GM23338 (cell line): ENCODE measurements around the gene CCSAP. TPM values are rescaled to one million over a fixed set of nuclear protein-coding genes. Genes with fewer than 3 reads are reported as not detected.

ENCODE experiments used
- ATAC-seq: fragments of 200-7000 bp; cut with Tn5 transposase; 3 replicates; pipeline ENCODE4 v1.9.1; 2020
- DNase-seq: peaks from one replicate; pipeline ENCODE4 v3.0.0-alpha.2; 2015; ENCODE audit warnings: low spot score
- H2AFZ ChIP-seq: fragments of 200-600 bp; sonication (generic); 2 replicates; pipeline ENCODE4 v1.8.0; 2016; ENCODE audit warnings: antibody characterized with exemption, mild to moderate bottlenecking, moderate library complexity
- H3F3A ChIP-seq: fragments of 200-600 bp; sonication (generic); replicated peaks from 2 replicates; pipeline ENCODE4 v1.8.0; 2017; ENCODE audit warnings: antibody characterized with exemption, mixed run types, low read depth
- H3K27ac ChIP-seq: fragments of 200-600 bp; sonication (generic); 2 replicates; pipeline ENCODE4 v1.6.1; 2016; ENCODE audit warnings: low read depth
- H3K27me3 ChIP-seq: fragments of 200-600 bp; sonication (generic); 2 replicates; pipeline ENCODE4 v1.8.0; 2016; ENCODE audit warnings: mild to moderate bottlenecking, mixed run types, moderate library complexity; ENCODE audit not compliant: insufficient read depth
- H3K36me3 ChIP-seq: fragments of 200-600 bp; sonication (generic); 2 replicates; pipeline ENCODE4 v1.8.0; 2016; ENCODE audit warnings: mild to moderate bottlenecking; ENCODE audit not compliant: insufficient read depth
- H3K4me1 ChIP-seq: fragments of 200-600 bp; sonication (generic); 2 replicates; pipeline ENCODE4 v1.8.0; 2016; ENCODE audit warnings: mild to moderate bottlenecking, moderate library complexity; ENCODE audit not compliant: insufficient read depth
- H3K4me2 ChIP-seq: fragments of 200-600 bp; sonication (generic); 2 replicates; pipeline ENCODE4 v1.7.1; 2017; ENCODE audit warnings: mixed run types
- H3K4me3 ChIP-seq: fragments of 200-600 bp; sonication (generic); 2 replicates; pipeline ENCODE4 v1.6.1; 2016; ENCODE audit warnings: mixed run types
- H3K79me2 ChIP-seq: fragments of 200-600 bp; sonication (generic); replicated peaks from 2 replicates; pipeline ENCODE4 v1.8.0; 2017; ENCODE audit warnings: mild to moderate bottlenecking; ENCODE audit not compliant: insufficient read depth
- H3K9me2 ChIP-seq: fragments of 200-600 bp; sonication (generic); 2 replicates; pipeline ENCODE4 v1.8.0; 2017; ENCODE audit not compliant: insufficient read depth
- H4K20me1 ChIP-seq: fragments of 200-600 bp; sonication (generic); replicated peaks from 2 replicates; pipeline ENCODE4 v1.8.0; 2017; ENCODE audit warnings: mild to moderate bottlenecking; ENCODE audit not compliant: insufficient read depth
- H3K27ac Mint-ChIP-seq: 2 replicates; pipeline ENCODE4 v1.8.0; 2020; ENCODE audit warnings: inconsistent platforms, mild to moderate bottlenecking, moderate library complexity, mixed read lengths
- H3K27me3 Mint-ChIP-seq: 3 replicates; pipeline ENCODE4 v1.8.0; 2022; ENCODE audit warnings: low read depth, mild to moderate bottlenecking, moderate library complexity, mixed read lengths, inconsistent platforms; ENCODE audit not compliant: insufficient read depth, poor library complexity
- H3K36me3 Mint-ChIP-seq: 3 replicates; pipeline ENCODE4 v1.8.0; 2021; ENCODE audit warnings: low read depth, mild to moderate bottlenecking, inconsistent platforms, moderate library complexity, mixed read lengths
- H3K4me1 Mint-ChIP-seq: 3 replicates; pipeline ENCODE4 v1.8.0; 2020; ENCODE audit warnings: mild to moderate bottlenecking, inconsistent platforms, mixed read lengths
- H3K4me3 Mint-ChIP-seq: 3 replicates; pipeline ENCODE4 v1.8.0; 2021; ENCODE audit warnings: moderate library complexity, mild to moderate bottlenecking, inconsistent platforms, mixed read lengths
- H3K9me3 Mint-ChIP-seq: 3 replicates; pipeline ENCODE4 v1.8.0; 2020; ENCODE audit warnings: moderate library complexity, mild to moderate bottlenecking, inconsistent platforms, mixed read lengths
- CREB1 ChIP-seq: fragments of 250-450 bp; sonication (Bioruptor Pico); IDR thresholded peaks from 2 replicates; pipeline ENCODE4 v1.5.0; 2020; ENCODE audit warnings: low read depth, mild to moderate bottlenecking, moderate library complexity
- EZH2 ChIP-seq: fragments of 200-600 bp; sonication (generic); IDR thresholded peaks from one replicate; pipeline ENCODE4 v1.8.0; 2017; ENCODE audit warnings: antibody characterized with exemption, mild to moderate bottlenecking, low read depth; ENCODE audit not compliant: unreplicated experiment
- EZH2phosphoT487 ChIP-seq: fragments of 200-600 bp; sonication (generic); IDR thresholded peaks from one replicate; pipeline ENCODE4 v1.8.1; 2018; ENCODE audit warnings: antibody characterized with exemption; ENCODE audit not compliant: unreplicated experiment
- JUNB ChIP-seq: IDR thresholded peaks from one replicate; pipeline ENCODE4 v1.6.1; 2016; ENCODE audit warnings: antibody characterized with exemption; ENCODE audit not compliant: unreplicated experiment
- NANOG ChIP-seq: IDR thresholded peaks from 2 replicates; pipeline ENCODE4 v1.6.1; 2016; ENCODE audit warnings: antibody characterized with exemption, borderline replicate concordance
- POLR2AphosphoS5 ChIP-seq: IDR thresholded peaks from 2 replicates; pipeline ENCODE4 v1.6.1; 2016; ENCODE audit warnings: antibody characterized with exemption, low read depth
- STAT1 ChIP-seq: IDR thresholded peaks from one replicate; pipeline ENCODE4 v1.6.1; 2016; ENCODE audit warnings: antibody characterized with exemption; ENCODE audit not compliant: unreplicated experiment
- ZNF114 ChIP-seq: fragments of 250-450 bp; sonication (Bioruptor Pico); IDR thresholded peaks from 2 replicates; pipeline ENCODE4 v1.5.0; 2020; ENCODE audit warnings: mild to moderate bottlenecking, moderate library complexity
- ZNF331 ChIP-seq: fragments of 250-450 bp; sonication (Bioruptor Pico); IDR thresholded peaks from 2 replicates; pipeline ENCODE4 v1.5.0; 2020; ENCODE audit warnings: low read depth, mild to moderate bottlenecking, moderate library complexity
- polyA plus RNA-seq: library from polyadenylated mRNA; unstranded; fragments of >200 nt; fragmentation: Nextera tagmentation; extraction: Ambion mirVana; gene quantifications from 2 replicates; pipeline ENCODE4 v1.2.1, GENCODE V29; 2016
- total RNA-seq: library from RNA; depleted of rRNA; stranded (reverse); fragments of >200 nt; shearing (Covaris generic); gene quantifications from 2 replicates; pipeline ENCODE4 v1.2.3, GENCODE V29; 2014
- TF ChIP-seq, protein P1 (sequence below): IDR thresholded peaks from one replicate; pipeline ENCODE4 v1.6.1; 2018; ENCODE audit warnings: antibody characterized with exemption; ENCODE audit not compliant: unreplicated experiment
- TF ChIP-seq, protein P2 (sequence below): IDR thresholded peaks from 2 replicates; pipeline ENCODE4 v1.6.1; 2016; ENCODE audit warnings: antibody characterized with exemption
- TF ChIP-seq, protein P3 (sequence below): fragments of 250-450 bp; sonication (Bioruptor Pico); IDR thresholded peaks from 2 replicates; pipeline ENCODE4 v1.5.0; 2020; ENCODE audit warnings: mild to moderate bottlenecking, moderate library complexity
- TF ChIP-seq, protein P4 (sequence below), 2 experiments: fragments of 200-600 bp in 1 of 2; sonication (generic) in 1 of 2; conservative IDR thresholded peaks; 2 replicates each; pipeline versions ENCODE4 v1.5.1 to v1.6.1; 2016 to 2017; ENCODE audit warnings: antibody characterized with exemption in 2 of 2, low read depth in 2 of 2, mild to moderate bottlenecking in 2 of 2, moderate library complexity in 1 of 2

The CCSAP gene
- total and polyA plus RNA-seq, 2 experiments from 2014 or later = 4.2 to 13.3 TPM

DNA sequence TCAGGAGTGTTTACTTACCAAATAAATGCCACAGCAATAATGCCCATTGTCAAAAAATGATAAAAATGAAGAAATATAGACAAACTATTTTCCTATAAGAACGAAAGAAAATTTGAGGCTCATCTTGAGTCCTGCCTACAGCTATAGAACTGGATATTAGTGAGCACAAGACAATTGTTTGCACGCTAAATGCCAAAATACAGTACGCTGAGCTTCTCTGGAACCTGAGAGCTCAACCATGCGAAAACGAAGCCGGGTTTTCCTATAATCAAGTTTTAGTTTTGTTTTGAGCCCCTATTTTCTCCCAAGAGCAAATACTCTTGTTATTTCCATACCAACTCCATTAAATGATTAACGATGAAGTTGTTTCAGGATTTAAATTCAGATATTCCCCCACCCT lies 42.0 kb upstream of the CCSAP start:
- TF ChIP-seq, protein P1, sequence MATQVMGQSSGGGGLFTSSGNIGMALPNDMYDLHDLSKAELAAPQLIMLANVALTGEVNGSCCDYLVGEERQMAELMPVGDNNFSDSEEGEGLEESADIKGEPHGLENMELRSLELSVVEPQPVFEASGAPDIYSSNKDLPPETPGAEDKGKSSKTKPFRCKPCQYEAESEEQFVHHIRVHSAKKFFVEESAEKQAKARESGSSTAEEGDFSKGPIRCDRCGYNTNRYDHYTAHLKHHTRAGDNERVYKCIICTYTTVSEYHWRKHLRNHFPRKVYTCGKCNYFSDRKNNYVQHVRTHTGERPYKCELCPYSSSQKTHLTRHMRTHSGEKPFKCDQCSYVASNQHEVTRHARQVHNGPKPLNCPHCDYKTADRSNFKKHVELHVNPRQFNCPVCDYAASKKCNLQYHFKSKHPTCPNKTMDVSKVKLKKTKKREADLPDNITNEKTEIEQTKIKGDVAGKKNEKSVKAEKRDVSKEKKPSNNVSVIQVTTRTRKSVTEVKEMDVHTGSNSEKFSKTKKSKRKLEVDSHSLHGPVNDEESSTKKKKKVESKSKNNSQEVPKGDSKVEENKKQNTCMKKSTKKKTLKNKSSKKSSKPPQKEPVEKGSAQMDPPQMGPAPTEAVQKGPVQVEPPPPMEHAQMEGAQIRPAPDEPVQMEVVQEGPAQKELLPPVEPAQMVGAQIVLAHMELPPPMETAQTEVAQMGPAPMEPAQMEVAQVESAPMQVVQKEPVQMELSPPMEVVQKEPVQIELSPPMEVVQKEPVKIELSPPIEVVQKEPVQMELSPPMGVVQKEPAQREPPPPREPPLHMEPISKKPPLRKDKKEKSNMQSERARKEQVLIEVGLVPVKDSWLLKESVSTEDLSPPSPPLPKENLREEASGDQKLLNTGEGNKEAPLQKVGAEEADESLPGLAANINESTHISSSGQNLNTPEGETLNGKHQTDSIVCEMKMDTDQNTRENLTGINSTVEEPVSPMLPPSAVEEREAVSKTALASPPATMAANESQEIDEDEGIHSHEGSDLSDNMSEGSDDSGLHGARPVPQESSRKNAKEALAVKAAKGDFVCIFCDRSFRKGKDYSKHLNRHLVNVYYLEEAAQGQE = no peak
- TF ChIP-seq, protein P2, sequence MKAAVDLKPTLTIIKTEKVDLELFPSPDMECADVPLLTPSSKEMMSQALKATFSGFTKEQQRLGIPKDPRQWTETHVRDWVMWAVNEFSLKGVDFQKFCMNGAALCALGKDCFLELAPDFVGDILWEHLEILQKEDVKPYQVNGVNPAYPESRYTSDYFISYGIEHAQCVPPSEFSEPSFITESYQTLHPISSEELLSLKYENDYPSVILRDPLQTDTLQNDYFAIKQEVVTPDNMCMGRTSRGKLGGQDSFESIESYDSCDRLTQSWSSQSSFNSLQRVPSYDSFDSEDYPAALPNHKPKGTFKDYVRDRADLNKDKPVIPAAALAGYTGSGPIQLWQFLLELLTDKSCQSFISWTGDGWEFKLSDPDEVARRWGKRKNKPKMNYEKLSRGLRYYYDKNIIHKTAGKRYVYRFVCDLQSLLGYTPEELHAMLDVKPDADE = no peak
- TF ChIP-seq CREB1 (CRISPR knock-in tag) = no peak
- no peak for TF ChIP-seq EZH2
- no peak for TF ChIP-seq STAT1
- TF ChIP-seq NANOG = no peak
- TF ChIP-seq, protein P3, sequence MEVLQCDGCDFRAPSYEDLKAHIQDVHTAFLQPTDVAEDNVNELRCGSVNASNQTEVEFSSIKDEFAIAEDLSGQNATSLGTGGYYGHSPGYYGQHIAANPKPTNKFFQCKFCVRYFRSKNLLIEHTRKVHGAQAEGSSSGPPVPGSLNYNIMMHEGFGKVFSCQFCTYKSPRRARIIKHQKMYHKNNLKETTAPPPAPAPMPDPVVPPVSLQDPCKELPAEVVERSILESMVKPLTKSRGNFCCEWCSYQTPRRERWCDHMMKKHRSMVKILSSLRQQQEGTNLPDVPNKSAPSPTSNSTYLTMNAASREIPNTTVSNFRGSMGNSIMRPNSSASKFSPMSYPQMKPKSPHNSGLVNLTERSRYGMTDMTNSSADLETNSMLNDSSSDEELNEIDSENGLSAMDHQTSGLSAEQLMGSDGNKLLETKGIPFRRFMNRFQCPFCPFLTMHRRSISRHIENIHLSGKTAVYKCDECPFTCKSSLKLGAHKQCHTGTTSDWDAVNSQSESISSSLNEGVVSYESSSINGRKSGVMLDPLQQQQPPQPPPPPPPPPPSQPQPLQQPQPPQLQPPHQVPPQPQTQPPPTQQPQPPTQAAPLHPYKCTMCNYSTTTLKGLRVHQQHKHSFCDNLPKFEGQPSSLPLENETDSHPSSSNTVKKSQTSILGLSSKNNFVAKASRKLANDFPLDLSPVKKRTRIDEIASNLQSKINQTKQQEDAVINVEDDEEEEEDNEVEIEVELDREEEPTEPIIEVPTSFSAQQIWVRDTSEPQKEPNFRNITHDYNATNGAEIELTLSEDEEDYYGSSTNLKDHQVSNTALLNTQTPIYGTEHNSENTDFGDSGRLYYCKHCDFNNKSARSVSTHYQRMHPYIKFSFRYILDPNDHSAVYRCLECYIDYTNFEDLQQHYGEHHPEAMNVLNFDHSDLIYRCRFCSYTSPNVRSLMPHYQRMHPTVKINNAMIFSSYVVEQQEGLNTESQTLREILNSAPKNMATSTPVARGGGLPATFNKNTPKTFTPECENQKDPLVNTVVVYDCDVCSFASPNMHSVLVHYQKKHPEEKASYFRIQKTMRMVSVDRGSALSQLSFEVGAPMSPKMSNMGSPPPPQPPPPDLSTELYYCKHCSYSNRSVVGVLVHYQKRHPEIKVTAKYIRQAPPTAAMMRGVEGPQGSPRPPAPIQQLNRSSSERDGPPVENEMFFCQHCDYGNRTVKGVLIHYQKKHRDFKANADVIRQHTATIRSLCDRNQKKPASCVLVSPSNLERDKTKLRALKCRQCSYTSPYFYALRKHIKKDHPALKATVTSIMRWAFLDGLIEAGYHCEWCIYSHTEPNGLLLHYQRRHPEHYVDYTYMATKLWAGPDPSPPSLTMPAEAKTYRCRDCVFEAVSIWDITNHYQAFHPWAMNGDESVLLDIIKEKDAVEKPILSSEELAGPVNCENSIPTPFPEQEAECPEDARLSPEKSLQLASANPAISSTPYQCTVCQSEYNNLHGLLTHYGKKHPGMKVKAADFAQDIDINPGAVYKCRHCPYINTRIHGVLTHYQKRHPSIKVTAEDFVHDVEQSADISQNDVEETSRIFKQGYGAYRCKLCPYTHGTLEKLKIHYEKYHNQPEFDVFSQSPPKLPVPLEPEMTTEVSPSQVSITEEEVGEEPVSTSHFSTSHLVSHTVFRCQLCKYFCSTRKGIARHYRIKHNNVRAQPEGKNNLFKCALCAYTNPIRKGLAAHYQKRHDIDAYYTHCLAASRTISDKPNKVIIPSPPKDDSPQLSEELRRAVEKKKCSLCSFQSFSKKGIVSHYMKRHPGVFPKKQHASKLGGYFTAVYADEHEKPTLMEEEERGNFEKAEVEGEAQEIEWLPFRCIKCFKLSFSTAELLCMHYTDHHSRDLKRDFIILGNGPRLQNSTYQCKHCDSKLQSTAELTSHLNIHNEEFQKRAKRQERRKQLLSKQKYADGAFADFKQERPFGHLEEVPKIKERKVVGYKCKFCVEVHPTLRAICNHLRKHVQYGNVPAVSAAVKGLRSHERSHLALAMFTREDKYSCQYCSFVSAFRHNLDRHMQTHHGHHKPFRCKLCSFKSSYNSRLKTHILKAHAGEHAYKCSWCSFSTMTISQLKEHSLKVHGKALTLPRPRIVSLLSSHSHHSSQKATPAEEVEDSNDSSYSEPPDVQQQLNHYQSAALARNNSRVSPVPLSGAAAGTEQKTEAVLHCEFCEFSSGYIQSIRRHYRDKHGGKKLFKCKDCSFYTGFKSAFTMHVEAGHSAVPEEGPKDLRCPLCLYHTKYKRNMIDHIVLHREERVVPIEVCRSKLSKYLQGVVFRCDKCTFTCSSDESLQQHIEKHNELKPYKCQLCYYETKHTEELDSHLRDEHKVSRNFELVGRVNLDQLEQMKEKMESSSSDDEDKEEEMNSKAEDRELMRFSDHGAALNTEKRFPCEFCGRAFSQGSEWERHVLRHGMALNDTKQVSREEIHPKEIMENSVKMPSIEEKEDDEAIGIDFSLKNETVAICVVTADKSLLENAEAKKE (CRISPR knock-in tag) = no peak
- TF ChIP-seq ZNF114 (CRISPR knock-in tag) = no peak
- TF ChIP-seq JUNB = no peak
- no peak for TF ChIP-seq EZH2phosphoT487
- TF ChIP-seq POLR2AphosphoS5 = no peak
- TF ChIP-seq ZNF331 (CRISPR knock-in tag) = no peak
- TF ChIP-seq, protein P4, sequence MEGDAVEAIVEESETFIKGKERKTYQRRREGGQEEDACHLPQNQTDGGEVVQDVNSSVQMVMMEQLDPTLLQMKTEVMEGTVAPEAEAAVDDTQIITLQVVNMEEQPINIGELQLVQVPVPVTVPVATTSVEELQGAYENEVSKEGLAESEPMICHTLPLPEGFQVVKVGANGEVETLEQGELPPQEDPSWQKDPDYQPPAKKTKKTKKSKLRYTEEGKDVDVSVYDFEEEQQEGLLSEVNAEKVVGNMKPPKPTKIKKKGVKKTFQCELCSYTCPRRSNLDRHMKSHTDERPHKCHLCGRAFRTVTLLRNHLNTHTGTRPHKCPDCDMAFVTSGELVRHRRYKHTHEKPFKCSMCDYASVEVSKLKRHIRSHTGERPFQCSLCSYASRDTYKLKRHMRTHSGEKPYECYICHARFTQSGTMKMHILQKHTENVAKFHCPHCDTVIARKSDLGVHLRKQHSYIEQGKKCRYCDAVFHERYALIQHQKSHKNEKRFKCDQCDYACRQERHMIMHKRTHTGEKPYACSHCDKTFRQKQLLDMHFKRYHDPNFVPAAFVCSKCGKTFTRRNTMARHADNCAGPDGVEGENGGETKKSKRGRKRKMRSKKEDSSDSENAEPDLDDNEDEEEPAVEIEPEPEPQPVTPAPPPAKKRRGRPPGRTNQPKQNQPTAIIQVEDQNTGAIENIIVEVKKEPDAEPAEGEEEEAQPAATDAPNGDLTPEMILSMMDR (conservative IDR thresholded peaks at IDR 0.05; ENCODE audit: low read depth in 2 of 2) = no peak
- Histone ChIP-seq H3K4me2 (no peak overlapping the region), H3F3A (0 out of 2 replicates have a peak, but pooled peaks cover 3% of the 10 kb centered on the region), H3K79me2 (no peaks in the 10 kb centered on the region), H3K27me3 (no peaks in the 10 kb centered on the region), H3K4me3 (no peak overlapping the region), H3K9me2 (no peaks in the 10 kb centered on the region), H3K4me1 (peaks cover 23% of the 10 kb centered on the region), H2AFZ (no peak overlapping the region; the same call in 1 of the 2 replicates), H4K20me1 (no peaks in the 10 kb centered on the region), H3K27ac (no peak overlapping the region), H3K36me3 (no peaks in the 10 kb centered on the region)
- Mint-ChIP-seq H3K27ac (no peak overlapping the region), H3K4me3 (no peak overlapping the region), H3K36me3 (no peaks in the 10 kb centered on the region), H3K4me1 (peaks cover 24% of the 10 kb centered on the region), H3K9me3 (no peaks in the 10 kb centered on the region), H3K27me3 (peaks cover 5% of the 10 kb centered on the region)
- no peak for DNase-seq
- ATAC-seq = no peak
